Mesothelial cell of epicardium (in vitro differentiated cells): Measurements from ENCODE around the gene CHAMP1. TPM values are rescaled to one million over a fixed set of nuclear protein-coding genes. Genes with fewer than 3 reads are reported as not detected.

Source experiments
- DNase-seq, 2 experiments: peaks; one replicate each; pipeline ENCODE4 v3.0.0; 2021; ENCODE audit warnings: low spot score in 2 of 2; ENCODE audit not compliant: unreplicated experiment in 2 of 2
- H3K27ac Mint-ChIP-seq: 2 replicates; pipeline ENCODE4 v1.8.0; 2021; ENCODE audit warnings: mixed read lengths
- H3K27me3 Mint-ChIP-seq: 2 replicates; pipeline ENCODE4 v1.8.0; 2021; ENCODE audit warnings: low read depth, mixed read lengths
- H3K36me3 Mint-ChIP-seq: 2 replicates; pipeline ENCODE4 v1.8.0; 2021; ENCODE audit warnings: mixed read lengths
- H3K4me1 Mint-ChIP-seq: 2 replicates; pipeline ENCODE4 v1.8.0; 2021; ENCODE audit warnings: mixed read lengths
- H3K4me3 Mint-ChIP-seq: 2 replicates; pipeline ENCODE4 v1.8.0; 2021; ENCODE audit warnings: mild to moderate bottlenecking, moderate library complexity, mixed read lengths
- H3K9me3 Mint-ChIP-seq: 2 replicates; pipeline ENCODE4 v1.8.0; 2021; ENCODE audit warnings: mixed read lengths
- CTCF ChIP-seq: fragments of 200-600 bp; sonication (generic); IDR thresholded peaks from one replicate; pipeline ENCODE4 v1.5.0; 2021; ENCODE audit warnings: antibody characterized with exemption; ENCODE audit not compliant: unreplicated experiment
- total RNA-seq: library from RNA; stranded (reverse); gene quantifications from 3 replicates; pipeline ENCODE4 v1.2.1, GENCODE V29; 2021

CHAMP1 gene
- total RNA-seq, 1 donor from 2014 or later = 27.9 TPM

- Mint-ChIP-seq H3K27me3 (no peaks in the 10 kb centered on the region), H3K4me1 (no peaks in the 10 kb centered on the region), H3K36me3 (peaks cover 26% of the 10 kb centered on the region), H3K27ac (no peak overlapping the region), H3K9me3 (no peaks in the 10 kb centered on the region), H3K4me3 (no peak overlapping the region)
- TF ChIP-seq CTCF = no peak
- no peak for DNase-seq
Observed at GRCh38 chr13:114303700-114304327, 10.5 kb upstream of the CHAMP1 start.

- no peaks in the 10 kb centered on the region for H3K4me1 Mint-ChIP-seq
- H3K36me3 Mint-ChIP-seq = peaks cover 20% of the 10 kb centered on the region
Observed at GRCh38 chr13:114304346-114305034, 9.8 kb upstream of the CHAMP1 start.

GRCh38 chr13:114309086-114309485, 5.2 kb upstream of the CHAMP1 start:
- H3K9me3 Mint-ChIP-seq = no peaks in the 10 kb centered on the region
- peaks cover 8% of the 10 kb centered on the region for H3K4me1 Mint-ChIP-seq
- no peaks in the 10 kb centered on the region for H3K27me3 Mint-ChIP-seq
- TF ChIP-seq CTCF = no peak
- H3K36me3 Mint-ChIP-seq = peaks cover 14% of the 10 kb centered on the region
- no peak overlapping the region for H3K27ac Mint-ChIP-seq
- no peak for DNase-seq
- no peak overlapping the region for H3K4me3 Mint-ChIP-seq

More at GRCh38 chr13:114304346-114305034, 9.8 kb upstream of the CHAMP1 start:
- Mint-ChIP-seq H3K27ac (no peak overlapping the region), H3K27me3 (no peaks in the 10 kb centered on the region), H3K9me3 (no peaks in the 10 kb centered on the region), H3K4me3 (no peak overlapping the region)
- no peak for DNase-seq
- TF ChIP-seq CTCF = no peak

- no peaks in the 10 kb centered on the region for H3K27me3 Mint-ChIP-seq
- peaks cover 14% of the 10 kb centered on the region for H3K36me3 Mint-ChIP-seq
- no peak overlapping the region for H3K27ac Mint-ChIP-seq
- TF ChIP-seq CTCF = no peak
- H3K4me1 Mint-ChIP-seq = peaks cover 11% of the 10 kb centered on the region
- no peak for DNase-seq
- H3K9me3 Mint-ChIP-seq = no peaks in the 10 kb centered on the region
- no peak overlapping the region for H3K4me3 Mint-ChIP-seq
Observed at GRCh38 chr13:114309806-114310410, 4.4 kb upstream of the CHAMP1 start.

- no peaks in the 10 kb centered on the region for H3K27me3 Mint-ChIP-seq
- H3K4me3 Mint-ChIP-seq = no peak overlapping the region
- peaks cover 12% of the 10 kb centered on the region for H3K36me3 Mint-ChIP-seq
- no peaks in the 10 kb centered on the region for H3K9me3 Mint-ChIP-seq
- TF ChIP-seq CTCF = no peak
- peaks cover 18% of the 10 kb centered on the region for H3K4me1 Mint-ChIP-seq
- no peak for DNase-seq
- H3K27ac Mint-ChIP-seq = no peak overlapping the region
Observed at GRCh38 chr13:114310956-114311355, 3.3 kb upstream of the CHAMP1 start.
